ENCODE measurements around the gene APOM. TPM values are rescaled to one million over a fixed set of nuclear protein-coding genes. Genes with fewer than 3 reads are reported as not detected.

APOM gene
- total and polyA plus RNA-seq, 4 donors, result 89.8 to 587 (median 173) TPM

- WGBS, result 96% methylated on average over 12 of the region's 12 CpGs
- TF ChIP-seq JUND (IDR thresholded peaks at IDR 0.05), result no peak
- no peak for TF ChIP-seq NR2F2 (IDR thresholded peaks at IDR 0.05)
- no peak for TF ChIP-seq ATF3 (IDR thresholded peaks at IDR 0.05)
- no peak for TF ChIP-seq ZBTB33 (IDR thresholded peaks at IDR 0.05)
- no peak for TF ChIP-seq MAX (IDR thresholded peaks at IDR 0.05)
- TF ChIP-seq TAF1 (conservative IDR thresholded peaks at IDR 0.05), result no peak
- no peak for TF ChIP-seq GABPA (IDR thresholded peaks at IDR 0.05 in 1 of 2, conservative IDR thresholded peaks at IDR 0.05 in 1 of 2)
- no peaks in the 10 kb centered on the region for H3K27me3 ChIP-seq (ENCODE audit: control insufficient read depth in 4 of 4, insufficient read depth in 4 of 4, low read length in 3 of 4)
- H3K4me3 ChIP-seq (ENCODE audit: low read depth in 1 of 3, low read length in 3 of 3), result no peak overlapping the region
- H3K4me1 ChIP-seq (ENCODE audit: control insufficient read depth in 4 of 4, insufficient read depth in 4 of 4, low read length in 3 of 4), result no peaks in the 10 kb centered on the region
- no peak for DNase-seq (ENCODE audit: low spot score)
- H3K36me3 ChIP-seq (ENCODE audit: control insufficient read depth in 4 of 4, insufficient read depth in 3 of 4, low read depth in 1 of 4, low read length in 3 of 4), result peaks cover 7 to 84% (median 62%) of the 10 kb centered on the region in 4 donors
- no peaks in the 10 kb centered on the region for H3K9me3 ChIP-seq (ENCODE audit: control insufficient read depth in 4 of 4, low read length in 3 of 4)
- H3K9ac ChIP-seq (ENCODE audit: low read depth in 1 of 2, low read length in 2 of 2), result no peak overlapping the region
- no peak overlapping the region for H3K27ac ChIP-seq (ENCODE audit: low read depth in 1 of 2, low read length in 2 of 2)
Observed at GRCh38 chr6:31691564-31692108, 35.9 kb downstream of the APOM start.

GRCh38 chr6:31692353-31692752 lies 36.7 kb downstream of the APOM start:
- no peak overlapping the region for H3K4me3 ChIP-seq (ENCODE audit: low read depth in 1 of 3, low read length in 3 of 3)
- H3K27me3 ChIP-seq (ENCODE audit: control insufficient read depth in 4 of 4, insufficient read depth in 4 of 4, low read length in 3 of 4), result no peaks in the 10 kb centered on the region
- H3K4me1 ChIP-seq (ENCODE audit: control insufficient read depth in 4 of 4, insufficient read depth in 4 of 4, low read length in 3 of 4), result no peaks in the 10 kb centered on the region
- H3K36me3 ChIP-seq (ENCODE audit: control insufficient read depth in 4 of 4, insufficient read depth in 3 of 4, low read depth in 1 of 4, low read length in 3 of 4), result peaks cover 10 to 80% (median 59%) of the 10 kb centered on the region in 4 donors
- 90% methylated on average over 4 of the region's 4 CpGs for WGBS
- no peaks in the 10 kb centered on the region for H3K9me3 ChIP-seq (ENCODE audit: control insufficient read depth in 4 of 4, low read length in 3 of 4)
- TF ChIP-seq JUND (IDR thresholded peaks at IDR 0.05) (no peak), ATF3 (IDR thresholded peaks at IDR 0.05) (no peak), EGR1 (IDR thresholded peaks at IDR 0.05; ENCODE audit: low read depth in 2 of 2) (no peak), HNF4A (conservative IDR thresholded peaks at IDR 0.05) (no peak), HNF4G (IDR thresholded peaks at IDR 0.05) (no peak), ZBTB33 (IDR thresholded peaks at IDR 0.05) (no peak), FOXA1 (IDR thresholded peaks at IDR 0.05) (no peak), YY1 (IDR thresholded peaks at IDR 0.05) (no peak), NR2F2 (IDR thresholded peaks at IDR 0.05) (no peak), SP1 (IDR thresholded peaks at IDR 0.05) (no peak), FOXA2 (IDR thresholded peaks at IDR 0.05) (no peak), GABPA (IDR thresholded peaks at IDR 0.05 in 1 of 2, conservative IDR thresholded peaks at IDR 0.05 in 1 of 2) (no peak), MAX (IDR thresholded peaks at IDR 0.05) (no peak)
- no peak overlapping the region for H3K27ac ChIP-seq (ENCODE audit: low read depth in 1 of 2, low read length in 2 of 2)
- H3K9ac ChIP-seq (ENCODE audit: low read depth in 1 of 2, low read length in 2 of 2), result no peak overlapping the region
- no peak for DNase-seq (ENCODE audit: low spot score)

Data from liver (tissue), 9 donors.